Effector memory CD8-positive, alpha-beta T cell (primary cell): Measurements from ENCODE around the gene PDIA4.
A peak's percentile ranks its signal among the peaks of the same experiment; 100 is the strongest.
"Not testable (repeated sequence)": the region's sequence is repeated elsewhere in the genome, so short reads cannot be mapped to it uniquely, and the experiment has no call there.

Experiments
- ATAC-seq: fragments of 150-1000 bp; cut with Tn5 transposase; replicated peaks from 2 replicates; pipeline ENCODE4 v1.10.0; 2021; ENCODE audit warnings: mild to moderate bottlenecking, moderate library complexity
- DNase-seq, 3 experiments: peaks; one replicate each; pipeline ENCODE4 v3.0.0; 2021
- H3K27ac Mint-ChIP-seq, 2 donors: one replicate each; pipeline ENCODE4 v1.8.0; 2022; ENCODE audit warnings: mild to moderate bottlenecking in 2 of 2, mixed read lengths in 2 of 2, moderate library complexity in 2 of 2
- H3K27me3 Mint-ChIP-seq, 2 donors: one replicate each; pipeline ENCODE4 v1.8.0; 2022; ENCODE audit warnings: mixed read lengths in 2 of 2
- H3K36me3 Mint-ChIP-seq: one replicate; pipeline ENCODE4 v1.8.0; 2022; ENCODE audit warnings: mild to moderate bottlenecking, moderate library complexity, mixed read lengths; ENCODE audit not compliant: insufficient read depth
- H3K4me1 Mint-ChIP-seq, 2 donors: one replicate each; pipeline ENCODE4 v1.8.0; 2022; ENCODE audit warnings: low read depth in 2 of 2, mixed read lengths in 2 of 2
- H3K4me3 Mint-ChIP-seq, 2 donors: one replicate each; pipeline ENCODE4 v1.8.0; 2022; ENCODE audit warnings: mild to moderate bottlenecking in 2 of 2, mixed read lengths in 2 of 2, moderate library complexity in 2 of 2
- H3K9me3 Mint-ChIP-seq, 2 donors: one replicate each; pipeline ENCODE4 v1.8.0; 2022; ENCODE audit warnings: mixed read lengths in 2 of 2

The PDIA4 gene

DNA sequence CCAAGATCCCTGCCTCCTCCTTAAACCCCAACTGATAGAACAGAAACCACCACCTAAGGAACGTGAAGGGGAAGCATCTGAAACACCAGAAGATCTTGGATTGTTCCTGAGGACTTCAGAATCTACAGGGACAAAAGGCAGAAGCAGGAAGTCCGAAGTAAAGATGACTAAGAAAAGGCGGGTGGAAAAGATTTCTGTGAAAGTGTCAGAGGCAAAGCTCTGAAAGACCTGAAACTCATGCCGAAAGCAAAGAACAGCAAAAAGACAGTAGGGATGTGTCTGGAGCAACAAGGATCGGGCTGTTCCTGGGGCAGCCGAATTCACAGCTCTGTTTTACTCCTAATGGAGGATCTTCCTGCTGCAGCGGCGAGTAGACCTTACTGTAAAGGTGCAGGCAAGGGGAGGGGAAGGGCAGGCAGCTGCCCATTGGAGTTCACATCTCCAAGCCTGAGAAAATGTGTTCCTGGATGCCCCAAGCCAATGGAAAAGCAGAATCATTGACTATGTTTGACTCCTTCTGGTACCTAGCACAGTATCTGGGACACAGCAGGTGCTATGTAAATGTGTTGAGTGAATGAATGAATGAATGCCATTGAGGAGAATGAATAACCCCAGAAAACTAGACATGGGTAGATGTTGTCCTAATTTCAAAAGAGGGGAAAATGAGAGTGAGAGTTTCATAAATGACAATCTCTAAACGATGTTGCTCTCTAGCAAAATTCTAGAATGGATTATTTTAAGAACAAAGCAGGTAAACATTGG is 40.4 kb downstream of the PDIA4 start:
- peak overlapping the region; percentile 97 to 98 for H3K27ac Mint-ChIP-seq
- no peak for ATAC-seq

GRCh38 chr7:148987010-148987750 is 41.1 kb downstream of the PDIA4 start:
- Mint-ChIP-seq H3K4me1 (peaks cover 41 to 45% of the 10 kb centered on the region in 2 donors), H3K36me3 (peaks cover 48% of the 10 kb centered on the region), H3K27me3 (no peaks in the 10 kb centered on the region), H3K4me3 (peak overlapping the region; percentile 99 to 100), H3K27ac (peak overlapping the region; percentile 97 to 98), H3K9me3 (no peaks in the 10 kb centered on the region)
- DNase-seq (peak; percentile 75 to 78 (median 78)), ATAC-seq (peak; percentile 80)

More for the DNA sequence above, 40.4 kb downstream of the PDIA4 start:
- Mint-ChIP-seq H3K27me3 (no peaks in the 10 kb centered on the region), H3K36me3 (peaks cover 45% of the 10 kb centered on the region), H3K9me3 (no peaks in the 10 kb centered on the region), H3K4me1 (peaks cover 39 to 42% of the 10 kb centered on the region in 2 donors), H3K4me3 (peak overlapping the region; percentile 99 to 100)
- peak in 1 of 3 experiments; percentile 2 for DNase-seq

DNA sequence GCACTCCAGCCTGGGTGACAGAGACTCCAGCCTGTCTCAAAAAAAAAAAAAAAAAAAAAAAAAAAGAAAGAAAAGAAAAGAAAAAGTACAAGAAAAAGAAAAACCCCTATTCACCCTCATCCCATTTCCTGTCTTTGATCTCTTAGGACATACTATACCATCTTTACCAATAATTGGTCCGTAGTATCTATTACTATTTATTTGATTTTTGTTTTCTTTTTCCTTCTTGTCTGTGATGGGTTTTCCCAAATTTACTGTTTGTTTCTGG is 41.6 kb downstream of the PDIA4 start:
- H3K4me3 Mint-ChIP-seq = peak overlapping the region; percentile 99 to 100
- H3K9me3 Mint-ChIP-seq = peaks cover 0 to under 1% of the 10 kb centered on the region in 2 donors
- H3K27me3 Mint-ChIP-seq = no peaks in the 10 kb centered on the region
- H3K36me3 Mint-ChIP-seq = peaks cover 48% of the 10 kb centered on the region
- ATAC-seq = no peak
- peaks cover 41 to 45% of the 10 kb centered on the region in 2 donors for H3K4me1 Mint-ChIP-seq
- no peak for DNase-seq
- peak overlapping the region; percentile 97 to 98 for H3K27ac Mint-ChIP-seq

GRCh38 chr7:148983200-148984146 is 44.8 kb downstream of the PDIA4 start:
- Mint-ChIP-seq H3K27me3 (no peaks in the 10 kb centered on the region), H3K9me3 (peaks cover 0 to 10% of the 10 kb centered on the region in 2 donors), H3K4me1 (peaks cover 43 to 50% of the 10 kb centered on the region in 2 donors), H3K27ac (peak overlapping the region; percentile 99), H3K4me3 (peak overlapping the region; percentile 93 to 98), H3K36me3 (peaks cover 48% of the 10 kb centered on the region)
- DNase-seq (peak; percentile 71 to 74 (median 73)), ATAC-seq (peak; percentile 75)

DNA sequence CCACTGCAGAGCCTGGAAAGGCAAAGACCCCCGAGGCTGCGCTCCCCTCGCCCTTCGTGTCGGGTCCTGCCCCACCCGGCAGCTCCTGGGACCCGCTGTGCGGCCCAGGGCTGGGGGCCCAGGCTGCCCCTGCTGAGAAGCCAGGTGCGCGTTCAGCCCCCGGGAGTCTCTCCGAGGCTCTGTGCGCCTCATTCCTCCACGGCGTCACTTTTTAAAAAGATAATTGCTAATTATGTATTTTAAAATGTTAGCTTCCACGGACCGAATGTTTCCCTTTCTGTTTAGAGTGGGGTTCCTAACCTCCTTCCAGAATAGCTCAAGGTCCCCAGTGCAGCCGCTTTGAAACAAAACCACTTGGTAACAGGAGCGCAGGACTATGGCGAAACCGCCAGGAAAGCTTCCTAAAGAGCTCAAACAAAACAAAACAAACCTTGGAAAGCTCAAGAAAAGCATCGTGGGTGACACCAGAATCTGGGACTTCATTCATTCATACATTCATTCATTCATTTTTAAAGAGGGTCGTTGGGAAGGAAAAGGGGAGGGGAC is 45.6 kb downstream of the PDIA4 start:
- DNase-seq = no peak
- peaks cover 0 to 10% of the 10 kb centered on the region in 2 donors for H3K9me3 Mint-ChIP-seq

GRCh38 chr7:148979827-148980226 is 48.5 kb downstream of the PDIA4 start:
- peak overlapping the region in 1 of 2 donors; percentile 67 for H3K27ac Mint-ChIP-seq
- no peaks in the 10 kb centered on the region for H3K27me3 Mint-ChIP-seq
- DNase-seq (peak in 1 of 3 experiments; percentile 20), ATAC-seq (peak; percentile 11)
- H3K9me3 Mint-ChIP-seq = peaks cover 0 to 10% of the 10 kb centered on the region in 2 donors
- peaks cover 24% of the 10 kb centered on the region for H3K36me3 Mint-ChIP-seq
- H3K4me3 Mint-ChIP-seq = peak overlapping the region in 1 of 2 donors; percentile 8
- peaks cover 23 to 27% of the 10 kb centered on the region in 2 donors for H3K4me1 Mint-ChIP-seq

More for the DNA sequence above, 45.6 kb downstream of the PDIA4 start:
- peak overlapping the region; percentile 93 to 98 for H3K4me3 Mint-ChIP-seq
- no peak for ATAC-seq
- H3K27ac Mint-ChIP-seq = peak overlapping the region; percentile 99
- peaks cover 38 to 43% of the 10 kb centered on the region in 2 donors for H3K4me1 Mint-ChIP-seq
- no peaks in the 10 kb centered on the region for H3K27me3 Mint-ChIP-seq
- peaks cover 51% of the 10 kb centered on the region for H3K36me3 Mint-ChIP-seq

DNA sequence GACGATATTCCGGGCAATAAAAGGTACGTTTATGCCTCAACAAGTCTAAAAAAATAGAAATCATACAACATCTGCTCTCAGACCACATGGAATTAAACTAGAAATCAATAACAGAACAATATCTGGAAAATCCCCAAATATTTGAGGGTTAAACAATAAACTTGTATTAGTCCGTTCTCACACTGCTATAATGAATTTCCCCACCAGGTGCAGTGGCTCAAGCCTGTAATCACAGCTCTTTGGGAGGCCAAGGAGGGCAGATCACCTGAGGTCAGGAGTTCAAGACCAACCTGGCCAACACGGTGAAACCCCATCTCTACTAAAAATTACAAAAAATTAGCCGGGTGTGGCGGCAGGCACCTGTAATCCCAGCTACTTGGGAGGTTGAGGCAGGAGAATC is 49.2 kb downstream of the PDIA4 start:
- DNase-seq, ATAC-seq, H3K27me3 Mint-ChIP-seq, H3K9me3 Mint-ChIP-seq, H3K27ac Mint-ChIP-seq: not testable (repeated sequence)
- Mint-ChIP-seq H3K4me1 (peaks cover 16 to 19% of the 10 kb centered on the region in 2 donors), H3K4me3 (peak overlapping the region in 1 of 2 donors; percentile 8), H3K36me3 (peaks cover 18% of the 10 kb centered on the region)

DNA sequence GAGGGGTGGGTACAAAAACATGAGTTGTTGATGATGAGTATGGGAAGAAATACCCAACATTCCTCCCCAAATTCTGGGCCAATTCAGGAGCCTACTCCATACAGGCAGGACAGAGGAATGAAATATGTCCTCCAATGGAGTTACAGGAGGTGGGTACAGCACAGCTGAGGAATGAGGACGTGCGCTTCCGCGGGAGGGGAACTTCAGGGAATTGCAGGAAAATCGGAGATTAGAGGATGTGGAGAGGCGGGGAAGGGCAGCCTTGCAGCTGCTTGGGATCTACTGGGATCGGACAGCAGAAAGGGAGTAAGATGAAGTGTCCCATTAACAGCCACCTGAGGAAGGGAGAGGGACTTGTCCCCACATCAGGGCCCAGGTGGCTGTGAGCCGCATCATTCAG is 50.2 kb downstream of the PDIA4 start:
- Mint-ChIP-seq H3K36me3 (peaks cover 8% of the 10 kb centered on the region), H3K4me1 (peaks cover 7 to 12% of the 10 kb centered on the region in 2 donors), H3K4me3 (no peak overlapping the region), H3K9me3 (peaks cover 0 to 10% of the 10 kb centered on the region in 2 donors), H3K27ac (peak overlapping the region in 1 of 2 donors; percentile 29), H3K27me3 (peaks cover 5 to 7% of the 10 kb centered on the region in 2 donors)
- DNase-seq (no peak), ATAC-seq (no peak)

GRCh38 chr7:148975896-148976295 is 52.4 kb downstream of the PDIA4 start:
- Mint-ChIP-seq H3K4me3 (no peak overlapping the region), H3K27me3 (peaks cover 5 to 17% of the 10 kb centered on the region in 2 donors), H3K36me3 (peaks cover 3% of the 10 kb centered on the region), H3K4me1 (peaks cover 3% of the 10 kb centered on the region in 2 donors), H3K9me3 (peaks cover 0 to 2% of the 10 kb centered on the region in 2 donors), H3K27ac (no peak overlapping the region)
- DNase-seq (no peak), ATAC-seq (no peak)

DNA sequence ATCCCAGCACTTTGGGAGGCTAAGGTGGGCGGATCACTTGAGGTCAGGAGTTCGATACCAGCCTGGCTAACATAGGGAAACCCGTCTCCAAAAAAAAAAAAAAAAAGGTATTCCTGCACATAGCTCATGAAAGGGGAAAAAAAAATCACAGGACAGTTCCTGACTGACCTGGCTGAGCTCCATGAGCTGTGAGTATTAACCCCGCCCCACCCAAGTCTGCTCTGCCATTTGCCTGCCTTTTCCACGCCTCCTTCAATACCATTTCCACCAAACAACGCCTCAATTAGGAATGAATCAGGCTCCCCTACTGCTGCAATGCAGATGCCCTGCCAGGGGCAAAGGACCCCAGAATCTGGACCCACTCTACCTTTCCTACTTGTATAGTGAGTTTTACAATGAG is 55.0 kb downstream of the PDIA4 start:
- Mint-ChIP-seq H3K36me3 (peaks cover 3% of the 10 kb centered on the region), H3K27ac (no peak overlapping the region), H3K27me3 (peaks cover 5 to 17% of the 10 kb centered on the region in 2 donors), H3K4me3 (no peak overlapping the region), H3K9me3 (no peaks in the 10 kb centered on the region), H3K4me1 (peaks cover 1 to 3% of the 10 kb centered on the region in 2 donors)
- no peak for ATAC-seq
- DNase-seq = no peak

- H3K9me3 Mint-ChIP-seq = no peaks in the 10 kb centered on the region
- H3K36me3 Mint-ChIP-seq = no peaks in the 10 kb centered on the region
- peaks cover 0 to 3% of the 10 kb centered on the region in 2 donors for H3K4me1 Mint-ChIP-seq
- no peak overlapping the region for H3K27ac Mint-ChIP-seq
- no peak for DNase-seq
- no peak for ATAC-seq
- no peak overlapping the region for H3K4me3 Mint-ChIP-seq
- peaks cover 5 to 17% of the 10 kb centered on the region in 2 donors for H3K27me3 Mint-ChIP-seq
Observed at GRCh38 chr7:148972375-148972774, 55.9 kb downstream of the PDIA4 start.

- peaks cover 39% of the 10 kb centered on the region for H3K36me3 Mint-ChIP-seq
- H3K9me3 Mint-ChIP-seq = no peaks in the 10 kb centered on the region
- no peak overlapping the region for H3K4me3 Mint-ChIP-seq
- ATAC-seq = no peak
- peaks cover 16 to 20% of the 10 kb centered on the region in 2 donors for H3K4me1 Mint-ChIP-seq
- DNase-seq = no peak
- H3K27ac Mint-ChIP-seq = no peak overlapping the region
- H3K27me3 Mint-ChIP-seq = peaks cover 0 to 6% of the 10 kb centered on the region in 2 donors
Observed at GRCh38 chr7:148967602-148968001, 60.7 kb downstream of the PDIA4 start.

DNA sequence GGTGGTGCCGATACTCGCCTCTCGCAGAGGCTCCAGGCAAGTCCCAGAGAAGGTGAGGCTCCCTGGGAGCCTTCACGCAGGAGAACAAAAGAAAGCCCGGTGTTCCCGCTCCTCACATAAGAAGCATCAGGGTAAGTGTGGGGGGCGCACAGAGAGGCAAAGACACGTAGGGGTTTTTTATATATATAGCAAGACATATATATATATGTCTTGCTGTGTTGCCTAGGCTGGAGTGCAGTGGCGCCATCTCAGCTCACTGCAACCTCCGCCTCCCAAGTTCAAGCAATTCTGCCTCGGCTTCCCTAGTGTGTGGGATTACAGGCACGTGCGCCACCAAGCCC is 61.3 kb downstream of the PDIA4 start:
- Mint-ChIP-seq H3K4me1 (peaks cover 18 to 23% of the 10 kb centered on the region in 2 donors), H3K9me3 (no peaks in the 10 kb centered on the region), H3K36me3 (peaks cover 43% of the 10 kb centered on the region), H3K27me3 (no peaks in the 10 kb centered on the region), H3K27ac (peak overlapping the region; percentile 52 to 62), H3K4me3 (peak overlapping the region; percentile 84 to 88)
- peak; percentile 6 for ATAC-seq
- no peak for DNase-seq
